Hematopoietic multipotent progenitor cell treated with erythropoietin and hydrocortisone succinate and interleukin-3 and kit ligand, for 6 days (in vitro differentiated cells): ENCODE results near the gene RBM28.
A peak's percentile ranks its signal among the peaks of the same experiment; 100 is the strongest.

Source experiments
- DNase-seq: peaks from one replicate; pipeline ENCODE4 v3.0.0-alpha.2; 2015

The RBM28 gene, protein sequence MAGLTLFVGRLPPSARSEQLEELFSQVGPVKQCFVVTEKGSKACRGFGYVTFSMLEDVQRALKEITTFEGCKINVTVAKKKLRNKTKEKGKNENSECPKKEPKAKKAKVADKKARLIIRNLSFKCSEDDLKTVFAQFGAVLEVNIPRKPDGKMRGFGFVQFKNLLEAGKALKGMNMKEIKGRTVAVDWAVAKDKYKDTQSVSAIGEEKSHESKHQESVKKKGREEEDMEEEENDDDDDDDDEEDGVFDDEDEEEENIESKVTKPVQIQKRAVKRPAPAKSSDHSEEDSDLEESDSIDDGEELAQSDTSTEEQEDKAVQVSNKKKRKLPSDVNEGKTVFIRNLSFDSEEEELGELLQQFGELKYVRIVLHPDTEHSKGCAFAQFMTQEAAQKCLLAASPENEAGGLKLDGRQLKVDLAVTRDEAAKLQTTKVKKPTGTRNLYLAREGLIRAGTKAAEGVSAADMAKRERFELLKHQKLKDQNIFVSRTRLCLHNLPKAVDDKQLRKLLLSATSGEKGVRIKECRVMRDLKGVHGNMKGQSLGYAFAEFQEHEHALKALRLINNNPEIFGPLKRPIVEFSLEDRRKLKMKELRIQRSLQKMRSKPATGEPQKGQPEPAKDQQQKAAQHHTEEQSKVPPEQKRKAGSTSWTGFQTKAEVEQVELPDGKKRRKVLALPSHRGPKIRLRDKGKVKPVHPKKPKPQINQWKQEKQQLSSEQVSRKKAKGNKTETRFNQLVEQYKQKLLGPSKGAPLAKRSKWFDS

DNA sequence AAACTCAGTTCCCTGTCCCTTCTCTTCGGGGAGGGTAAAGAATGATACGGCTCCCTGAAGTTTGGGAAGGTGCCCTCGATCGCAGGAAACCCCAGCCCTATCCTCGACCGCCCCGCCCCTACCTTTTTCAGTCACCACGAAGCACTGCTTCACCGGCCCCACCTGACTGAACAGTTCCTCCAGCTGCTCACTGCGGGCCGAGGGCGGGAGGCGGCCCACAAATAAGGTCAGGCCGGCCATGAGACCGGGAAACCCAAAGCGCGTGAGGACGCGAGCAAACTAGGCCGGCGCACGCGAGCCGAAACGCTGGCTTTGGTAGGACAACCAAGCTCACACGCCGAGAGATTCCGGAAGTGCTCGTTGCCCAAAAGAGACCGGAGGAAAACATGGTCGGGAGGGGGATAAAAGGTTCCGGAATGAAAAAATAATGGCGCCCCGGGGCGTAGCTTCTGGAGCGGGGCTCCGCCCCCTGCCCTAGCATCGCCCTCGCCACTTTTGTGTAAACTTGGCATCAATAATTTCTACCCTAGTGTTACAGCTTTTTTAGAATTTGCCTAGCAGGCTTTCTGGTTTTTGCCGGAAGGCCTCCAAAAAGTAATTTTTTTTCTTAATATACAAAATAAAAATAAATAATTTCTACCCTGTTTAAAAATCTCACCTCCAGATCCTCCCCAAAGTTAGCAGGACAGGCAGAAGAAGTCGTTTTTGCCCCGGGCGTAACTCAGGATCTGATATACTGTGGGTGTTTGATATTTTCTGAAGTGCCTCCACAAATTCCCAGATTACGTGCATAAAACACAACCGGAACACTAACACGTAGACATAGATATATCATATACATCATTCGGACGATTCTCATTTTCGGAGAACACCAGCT, at the start of gene RBM28:
RBM28 (minus strand) TSS at position 355 of the 877 bp plus-strand sequence; CDS start at position 240, 115 bp downstream.
- DNase-seq, result peak; percentile 97

DNA sequence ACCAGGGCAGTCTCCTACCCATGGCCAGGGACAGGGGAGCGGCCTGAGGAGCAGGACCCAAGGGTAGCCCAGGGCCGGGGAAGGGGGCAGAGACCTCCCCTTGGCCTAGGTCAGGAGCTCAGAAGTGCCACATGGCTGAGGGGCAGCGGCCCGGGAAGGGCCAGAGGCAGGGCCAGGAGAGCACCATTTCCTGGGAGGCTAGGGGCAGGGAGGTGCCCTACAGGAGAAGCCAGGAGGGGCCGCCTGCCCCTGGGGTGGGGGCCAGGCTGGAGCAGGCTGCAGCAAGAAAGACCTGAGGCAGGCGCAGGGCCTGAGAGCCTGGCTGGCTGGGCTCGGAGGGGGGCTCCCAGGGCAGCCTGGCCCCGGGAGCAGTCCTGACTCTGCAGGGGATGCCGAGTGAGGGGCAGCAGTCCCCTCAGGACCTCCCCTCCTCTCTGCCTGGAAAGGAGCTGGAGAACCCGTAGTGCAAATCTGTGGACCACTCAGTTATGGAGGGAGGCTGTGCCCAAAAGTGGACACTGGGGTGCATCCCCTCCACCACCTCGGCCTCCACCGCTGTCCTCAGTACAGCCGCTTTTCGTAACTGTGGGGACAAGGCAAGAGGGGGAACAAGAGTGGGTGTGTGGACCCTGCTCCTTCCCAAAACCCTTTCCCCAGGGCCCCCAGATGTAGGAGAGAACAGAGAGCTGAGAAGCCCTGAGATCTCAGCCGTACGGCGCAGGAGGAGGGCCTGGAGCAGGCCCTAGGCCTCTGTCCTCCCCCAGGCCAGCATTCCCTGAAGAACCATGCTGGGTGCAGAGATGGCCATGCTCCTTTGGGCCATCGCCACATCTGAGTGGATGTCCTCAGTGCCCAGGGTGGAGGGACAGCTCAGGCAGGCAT, 49.0 kb upstream of the RBM28 start:
- no peak for DNase-seq

DNA sequence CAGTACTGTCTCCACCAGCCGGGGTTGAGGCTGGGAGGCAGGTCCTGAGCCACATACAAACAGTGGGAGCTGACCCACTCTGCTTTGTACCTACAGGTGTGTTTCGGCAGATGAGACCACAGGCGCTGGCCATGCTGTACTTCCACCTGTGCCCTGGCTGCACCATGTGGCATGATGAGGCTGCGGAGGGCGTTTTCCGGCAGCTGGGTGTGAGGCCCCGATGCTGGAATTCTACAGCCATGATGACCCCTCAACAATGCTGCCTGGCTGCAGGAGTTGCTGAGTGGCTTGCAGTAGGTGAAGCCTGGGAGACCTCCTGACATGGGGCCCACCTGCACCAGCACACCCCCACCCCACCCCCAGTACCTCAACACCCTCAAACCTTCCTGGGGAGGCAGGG, 48.1 kb upstream of the RBM28 start:
- DNase-seq, result no peak

DNA sequence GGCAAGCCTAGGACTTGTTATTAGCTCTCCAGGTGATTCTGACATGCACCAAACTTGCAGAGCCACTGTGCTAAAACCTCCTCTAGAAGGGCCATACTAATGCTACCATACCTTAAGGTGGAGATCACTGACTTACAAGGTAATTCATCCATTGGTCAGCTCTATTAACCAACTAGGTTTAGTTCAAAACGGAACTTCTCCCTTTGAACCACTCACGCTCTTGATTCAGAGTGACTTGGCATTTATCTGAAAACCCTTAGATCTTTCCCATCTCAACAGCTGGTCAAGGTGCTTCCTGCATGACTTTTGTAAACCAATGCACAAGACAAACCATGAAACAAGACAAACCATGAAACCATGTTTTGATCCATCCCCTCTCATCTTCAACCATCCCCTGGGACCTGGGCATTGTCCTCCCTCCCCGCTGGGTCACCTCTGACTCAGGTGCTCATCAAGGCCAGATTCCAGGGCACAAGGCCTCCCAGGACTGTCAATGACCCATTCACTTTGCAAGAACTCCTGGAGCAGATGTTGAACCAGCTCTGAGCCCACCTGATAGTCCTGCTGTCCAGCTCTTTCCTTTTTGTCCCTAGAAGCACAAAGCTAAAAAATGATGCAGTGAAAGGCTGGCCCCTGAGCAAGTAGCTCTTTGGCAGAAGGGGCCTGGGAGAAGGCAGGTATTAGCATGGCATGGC, 47.3 kb upstream of the RBM28 start:
- peak; percentile 58 for DNase-seq

DNA sequence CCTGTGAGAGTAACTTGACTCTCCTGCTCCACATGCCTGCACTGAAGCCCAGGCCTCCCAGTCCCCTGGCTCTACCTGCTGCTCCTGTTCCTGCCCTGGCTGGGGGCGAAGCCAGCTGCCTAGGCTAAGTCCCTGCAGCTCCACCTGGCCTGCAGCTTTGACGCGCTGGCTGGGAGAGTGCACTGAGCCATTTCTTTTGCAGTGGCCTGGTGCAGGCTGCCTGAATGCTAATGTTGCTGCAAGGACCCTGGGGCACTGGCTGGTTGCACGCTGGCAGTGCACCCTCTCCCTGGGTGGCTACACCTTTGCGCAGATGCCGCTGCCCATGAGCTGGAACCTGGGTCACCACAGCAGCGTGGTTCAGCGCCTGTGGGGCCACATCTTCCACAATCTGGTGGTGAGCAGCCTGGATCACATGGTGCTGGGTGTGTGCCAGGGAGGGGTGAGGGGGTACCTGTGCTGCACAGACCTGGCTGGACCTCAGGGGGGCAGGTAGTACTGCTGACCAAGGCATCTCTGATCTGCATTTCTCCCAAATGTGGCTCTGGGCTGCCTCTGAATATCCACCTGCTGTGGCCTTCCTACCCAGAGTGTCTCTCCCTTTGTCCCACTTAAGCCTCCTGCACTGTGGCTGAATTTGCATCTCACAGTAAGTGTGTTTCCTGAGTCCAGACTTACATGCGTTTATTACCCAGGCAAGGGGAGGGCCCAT, 46.1 kb upstream of the RBM28 start:
- DNase-seq, result no peak

DNA sequence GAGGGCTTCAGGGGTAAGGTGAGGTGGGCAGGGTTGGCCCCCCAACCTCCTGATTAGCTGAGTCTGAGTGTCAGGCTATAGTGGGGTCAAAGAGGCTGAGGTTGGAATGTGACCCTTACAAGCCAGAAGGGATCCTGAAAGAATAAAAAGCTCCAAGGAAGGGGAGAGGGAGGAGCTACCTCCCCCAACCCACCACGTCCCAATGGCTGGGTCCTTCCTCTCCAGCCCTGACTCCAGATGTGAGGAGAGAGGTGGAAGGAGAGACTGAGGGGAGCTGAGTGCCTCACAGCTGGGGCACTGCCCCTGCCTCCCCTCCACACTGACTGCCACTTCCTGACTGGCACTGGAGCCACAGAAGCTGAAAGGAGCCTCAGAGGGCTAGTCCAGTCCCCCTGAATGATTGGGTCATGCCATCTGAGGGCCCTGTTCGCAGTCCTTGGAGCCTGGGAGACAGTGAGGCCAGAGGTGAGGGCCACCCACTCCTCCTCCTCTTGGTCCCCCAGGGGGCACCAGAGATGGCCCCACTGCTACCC, 45.4 kb upstream of the RBM28 start:
- no peak for DNase-seq

DNA sequence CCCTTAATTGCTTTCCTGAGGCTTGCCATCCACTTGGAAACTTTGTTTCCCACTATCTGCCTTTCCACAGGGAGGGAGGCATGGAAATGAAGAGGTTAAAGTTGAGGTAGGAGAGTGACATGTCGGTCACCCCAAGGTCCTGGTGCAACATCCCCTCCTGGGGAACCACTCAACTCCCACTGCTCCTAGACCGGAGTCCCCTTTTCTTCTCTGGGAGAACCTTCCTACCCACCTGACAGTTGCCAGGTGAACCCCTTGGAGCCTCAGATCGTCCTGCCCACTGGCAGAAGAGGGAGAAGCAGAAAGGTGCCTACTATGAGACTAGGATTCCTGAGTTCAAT, 44.4 kb upstream of the RBM28 start:
- no peak for DNase-seq

DNA sequence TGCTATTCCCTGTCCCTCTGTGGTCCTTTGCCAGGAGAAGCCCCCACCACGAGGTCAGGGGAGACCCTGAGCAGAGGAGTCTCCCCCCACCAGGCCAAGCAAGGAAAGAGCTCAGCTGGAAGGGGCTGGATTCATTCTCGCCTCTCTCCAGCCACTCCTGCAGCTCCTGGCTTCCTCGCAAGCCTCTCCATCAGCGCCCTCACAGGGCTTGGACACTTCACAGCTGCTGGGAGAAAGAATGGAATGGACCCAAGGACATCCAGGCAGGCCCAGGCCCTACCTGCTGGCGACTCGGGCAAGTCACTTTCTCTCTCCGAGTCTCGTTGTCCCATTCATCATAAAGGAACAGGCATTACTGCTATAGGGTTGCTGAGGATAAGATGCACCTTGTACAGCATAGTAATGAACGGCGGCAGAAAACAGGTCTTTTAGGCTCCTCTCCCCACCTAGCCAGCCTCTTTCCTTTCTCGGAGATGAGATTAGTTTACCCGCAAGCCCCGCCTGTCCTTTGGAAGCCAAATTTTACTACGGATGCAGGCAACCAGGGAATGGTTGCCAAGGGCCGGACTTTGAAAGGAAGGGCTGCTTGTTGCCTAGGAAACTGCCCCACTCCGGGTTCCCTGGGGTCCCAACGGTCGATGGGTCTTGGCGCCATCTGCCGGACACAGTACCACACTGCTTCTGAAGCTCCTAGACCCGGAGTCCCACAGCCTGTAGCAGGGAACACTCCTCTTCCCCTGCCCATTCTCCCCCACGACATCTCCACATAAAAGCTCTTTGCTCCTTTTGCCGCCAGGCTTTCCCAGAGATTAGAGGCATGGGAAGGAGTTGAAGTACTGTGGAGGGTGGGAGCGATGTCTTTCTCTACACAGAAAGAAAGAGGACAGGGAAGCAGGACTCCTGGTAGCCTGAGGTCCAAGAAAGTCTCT, 43.8 kb upstream of the RBM28 start:
- peak; percentile 85 for DNase-seq

DNA sequence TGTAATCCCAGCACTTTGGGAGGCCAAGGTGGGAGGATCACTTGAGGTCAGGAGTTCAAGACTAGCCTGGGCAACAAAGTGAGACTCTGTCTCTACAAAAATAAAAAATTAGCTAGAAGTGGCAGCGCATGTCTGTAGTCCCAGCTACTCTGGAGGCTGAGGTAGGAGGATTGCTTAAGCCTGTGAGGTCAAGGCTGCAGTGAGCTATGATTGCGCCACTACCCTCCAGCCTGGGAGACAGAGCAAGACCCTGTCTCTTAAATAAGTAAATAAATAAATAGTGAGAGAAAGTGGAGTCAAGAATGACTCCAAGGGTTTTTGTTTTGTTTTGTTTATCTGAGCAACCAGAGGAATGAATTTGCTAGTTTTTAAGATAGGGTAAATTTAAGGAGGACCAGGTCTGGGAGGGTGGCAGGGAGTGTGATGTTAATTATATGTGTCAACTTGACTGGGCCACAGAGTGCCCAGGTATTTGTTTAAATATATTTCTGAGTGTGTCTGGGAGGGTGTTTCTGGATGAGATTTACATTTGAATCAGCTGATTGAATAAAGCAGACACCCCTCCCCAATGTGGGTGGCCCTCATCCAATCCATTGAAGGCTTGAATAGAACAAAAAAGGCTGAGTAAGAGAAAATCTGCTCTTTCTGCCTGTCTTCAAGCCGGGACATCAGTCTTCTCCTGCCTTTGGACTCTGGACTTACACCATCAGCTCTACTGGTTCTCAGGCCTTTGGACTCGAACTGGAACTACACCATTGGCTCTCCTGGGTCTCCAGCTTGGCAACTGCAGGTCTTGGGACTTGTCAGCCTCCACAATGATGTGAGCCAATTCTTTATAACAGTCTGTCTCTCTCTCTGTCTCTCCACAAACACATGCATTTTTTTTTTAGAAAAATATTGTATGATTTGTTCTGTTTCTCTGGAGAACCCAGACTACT, 42.5 kb upstream of the RBM28 start:
- no peak for DNase-seq

DNA sequence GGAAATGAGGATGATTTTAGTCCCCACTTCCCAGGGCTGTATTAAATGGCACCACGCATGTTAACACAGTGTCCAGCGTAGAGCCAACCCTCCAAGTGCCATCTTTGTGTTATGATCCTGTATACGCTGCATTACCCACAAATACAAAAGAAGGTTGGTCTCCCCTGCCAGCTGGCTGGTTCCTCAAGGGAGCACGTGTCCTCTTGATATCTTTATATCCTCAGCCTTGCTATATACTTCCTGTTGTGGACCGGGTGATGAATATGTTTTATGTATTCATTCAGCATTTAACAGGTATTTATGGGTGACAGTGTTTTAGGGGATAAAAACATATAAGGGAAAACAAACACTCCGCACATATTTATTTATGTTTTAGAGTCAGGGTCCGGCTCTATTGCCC, 41.0 kb upstream of the RBM28 start:
- DNase-seq, result no peak

DNA sequence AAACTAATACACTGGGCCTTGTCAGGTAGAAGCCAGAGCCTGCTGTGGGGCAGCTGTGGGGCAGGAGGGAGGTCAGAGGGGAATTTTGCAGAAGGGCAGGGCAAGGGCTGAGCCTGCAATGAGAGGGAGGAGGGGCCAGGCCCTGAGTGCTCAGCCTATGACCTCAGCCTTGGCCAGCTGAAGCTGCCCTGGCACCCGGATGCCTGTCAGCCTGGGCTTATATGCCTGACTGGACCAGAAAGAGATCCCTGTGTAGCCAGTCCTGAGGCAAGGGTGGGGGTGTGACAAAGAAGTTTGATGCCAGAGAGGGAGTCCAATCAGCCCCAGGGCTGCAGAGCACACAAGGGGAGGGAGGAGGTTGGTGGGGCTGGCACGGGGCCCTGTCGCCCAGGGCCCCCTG, 40.1 kb upstream of the RBM28 start:
- DNase-seq, result no peak

DNA sequence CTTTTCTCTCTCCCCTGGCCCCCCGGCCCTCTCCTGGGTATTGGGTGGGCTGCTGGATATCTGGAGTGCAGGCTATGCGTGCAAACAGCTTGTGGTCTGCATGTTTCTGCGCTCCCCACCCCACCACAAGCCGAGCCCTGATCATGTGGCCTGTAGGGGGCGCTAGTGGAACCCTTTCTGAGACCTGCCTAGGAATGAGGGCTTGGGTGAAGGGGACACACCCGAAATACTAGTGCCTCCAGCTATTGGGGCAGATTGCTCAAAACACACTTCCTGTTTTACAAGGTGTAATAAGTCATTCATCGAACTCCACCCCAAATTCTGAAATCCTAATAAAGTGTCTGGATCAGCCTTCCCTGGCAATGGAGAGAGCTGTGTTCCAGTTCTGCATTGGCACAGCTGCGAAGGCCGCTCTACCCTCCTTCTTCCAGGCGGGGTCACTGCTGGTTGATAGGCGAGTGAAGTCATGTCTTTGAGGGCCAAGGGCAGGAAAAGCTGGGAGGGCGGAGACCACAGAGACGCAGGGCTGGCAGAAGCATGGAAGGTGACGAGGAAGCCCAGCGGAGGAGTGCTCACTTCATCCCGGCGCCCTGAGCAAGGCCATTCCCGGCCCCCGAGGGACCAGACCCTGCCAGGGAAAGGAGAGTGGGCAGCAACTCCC, 37.6 kb upstream of the RBM28 start:
- DNase-seq, result peak; percentile 70

DNA sequence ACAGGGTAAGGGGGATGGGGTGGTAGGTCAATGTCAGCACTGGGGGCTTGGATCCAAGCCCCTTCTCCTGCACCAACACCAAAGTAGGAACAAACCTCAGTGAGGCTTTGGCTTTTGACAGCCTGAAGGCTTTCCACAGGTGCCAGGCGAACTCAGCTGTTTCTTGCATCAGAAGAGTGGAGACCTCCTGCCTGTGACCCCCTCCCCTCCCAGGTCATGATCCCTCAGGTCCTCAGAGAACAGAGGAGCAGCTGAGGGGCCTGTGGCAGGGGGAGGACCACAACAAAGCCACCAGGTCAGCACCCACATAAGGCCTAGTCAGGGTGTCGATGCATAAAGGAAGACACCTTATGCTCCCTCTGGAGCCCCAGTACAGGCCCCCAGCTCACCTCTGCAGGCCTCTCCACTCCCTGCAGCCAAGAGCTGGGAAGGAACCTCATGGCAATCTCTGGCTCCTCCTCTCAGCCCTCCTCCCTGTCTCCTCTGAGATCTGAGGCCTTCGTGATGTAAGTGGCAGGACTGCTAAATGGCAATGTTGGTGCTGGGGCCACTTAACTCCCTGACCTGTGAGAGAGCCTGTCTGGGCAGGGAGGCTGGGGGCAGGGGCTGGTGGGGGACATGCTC, 36.9 kb upstream of the RBM28 start:
- no peak for DNase-seq

DNA sequence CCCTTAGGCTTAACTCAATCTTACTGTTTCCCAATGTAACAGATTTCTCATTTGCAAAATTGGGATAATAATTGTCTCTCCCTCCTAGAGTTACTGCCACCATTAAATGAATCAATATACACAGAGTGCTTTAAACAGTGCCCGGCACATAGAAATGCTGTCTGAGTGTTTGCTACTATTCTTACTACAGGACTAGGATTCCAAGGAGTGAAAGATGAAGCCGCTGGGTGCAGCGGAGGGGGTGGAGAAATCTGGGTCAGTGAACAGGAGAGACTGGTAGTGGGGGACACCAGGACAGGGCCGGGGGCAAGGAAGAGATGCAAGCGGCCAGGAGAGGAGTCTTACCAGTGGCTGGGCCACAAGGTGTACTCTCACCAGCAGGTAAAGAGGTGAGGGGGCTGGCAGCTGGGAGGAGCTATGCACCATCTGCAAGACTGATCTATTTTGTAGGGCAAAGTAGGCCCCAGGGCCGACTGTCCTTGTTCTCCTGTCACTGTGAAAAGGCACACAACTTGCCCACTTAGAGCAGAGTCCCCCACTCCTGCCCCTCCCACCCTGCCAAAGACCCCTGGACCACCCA, 36.3 kb upstream of the RBM28 start:
- no peak for DNase-seq

DNA sequence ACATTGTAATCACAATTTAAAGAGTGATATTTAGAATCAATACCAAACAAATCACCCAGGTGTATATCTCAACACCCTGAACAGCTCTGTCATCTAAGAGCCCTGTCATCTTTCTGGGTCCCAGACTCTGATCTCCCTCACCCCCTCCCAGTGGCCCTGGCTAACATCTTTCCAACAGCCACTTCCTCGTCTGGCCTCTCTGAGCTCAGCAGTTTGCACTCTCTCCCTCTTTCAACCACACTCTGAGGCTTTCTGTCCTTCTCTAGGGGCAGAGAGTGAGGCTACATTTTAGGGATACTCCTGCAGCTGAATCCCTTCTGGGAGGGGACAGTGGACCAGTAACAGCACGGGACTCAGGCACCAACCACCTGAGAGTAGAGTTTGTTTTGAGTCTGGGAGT, 34.9 kb upstream of the RBM28 start:
- no peak for DNase-seq

DNA sequence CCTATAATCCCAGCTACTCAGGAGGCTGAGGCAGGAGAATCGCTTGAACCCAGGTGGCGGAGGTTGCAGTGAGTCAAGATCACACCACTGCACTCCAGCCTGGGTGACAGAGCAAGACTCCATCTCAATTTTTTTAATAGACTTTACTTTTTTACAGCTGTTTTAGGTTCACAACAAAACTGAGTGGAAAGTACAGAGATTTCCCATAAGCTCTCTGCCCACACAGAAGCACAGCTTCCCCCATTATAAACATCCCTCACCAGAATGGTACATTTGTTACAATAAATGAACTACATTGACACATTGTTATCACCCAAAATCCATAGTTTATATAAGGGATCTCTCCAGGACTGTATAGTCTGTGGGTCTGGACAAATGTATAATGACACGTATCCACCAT, 32.4 kb upstream of the RBM28 start:
- no peak for DNase-seq

DNA sequence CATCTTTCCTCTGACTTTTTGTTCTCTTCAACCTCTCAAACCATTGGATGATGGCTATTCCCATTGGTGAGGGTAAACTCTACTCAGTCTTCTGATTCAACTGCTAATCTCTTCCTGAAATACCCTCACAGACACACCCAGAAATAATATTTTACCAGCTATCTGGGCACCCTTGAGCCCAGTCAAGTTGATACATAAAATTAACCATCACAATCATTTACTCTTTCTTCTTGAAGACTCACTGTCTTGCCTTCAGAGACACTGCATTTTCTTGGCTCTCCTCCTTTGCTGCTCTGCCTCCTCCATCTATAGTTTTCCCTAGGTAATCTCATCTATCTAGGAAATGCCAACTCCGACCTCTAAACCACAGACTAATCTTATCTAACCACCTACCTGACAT, 30.3 kb upstream of the RBM28 start:
- DNase-seq, result no peak
